ENCODE data around the gene HSD11B2. TPM values are rescaled to one million over a fixed set of nuclear protein-coding genes. Genes with fewer than 3 reads are reported as not detected.

The HSD11B2 gene
- total RNA-seq, 1 donor from 2014 or later = not detected

DNA sequence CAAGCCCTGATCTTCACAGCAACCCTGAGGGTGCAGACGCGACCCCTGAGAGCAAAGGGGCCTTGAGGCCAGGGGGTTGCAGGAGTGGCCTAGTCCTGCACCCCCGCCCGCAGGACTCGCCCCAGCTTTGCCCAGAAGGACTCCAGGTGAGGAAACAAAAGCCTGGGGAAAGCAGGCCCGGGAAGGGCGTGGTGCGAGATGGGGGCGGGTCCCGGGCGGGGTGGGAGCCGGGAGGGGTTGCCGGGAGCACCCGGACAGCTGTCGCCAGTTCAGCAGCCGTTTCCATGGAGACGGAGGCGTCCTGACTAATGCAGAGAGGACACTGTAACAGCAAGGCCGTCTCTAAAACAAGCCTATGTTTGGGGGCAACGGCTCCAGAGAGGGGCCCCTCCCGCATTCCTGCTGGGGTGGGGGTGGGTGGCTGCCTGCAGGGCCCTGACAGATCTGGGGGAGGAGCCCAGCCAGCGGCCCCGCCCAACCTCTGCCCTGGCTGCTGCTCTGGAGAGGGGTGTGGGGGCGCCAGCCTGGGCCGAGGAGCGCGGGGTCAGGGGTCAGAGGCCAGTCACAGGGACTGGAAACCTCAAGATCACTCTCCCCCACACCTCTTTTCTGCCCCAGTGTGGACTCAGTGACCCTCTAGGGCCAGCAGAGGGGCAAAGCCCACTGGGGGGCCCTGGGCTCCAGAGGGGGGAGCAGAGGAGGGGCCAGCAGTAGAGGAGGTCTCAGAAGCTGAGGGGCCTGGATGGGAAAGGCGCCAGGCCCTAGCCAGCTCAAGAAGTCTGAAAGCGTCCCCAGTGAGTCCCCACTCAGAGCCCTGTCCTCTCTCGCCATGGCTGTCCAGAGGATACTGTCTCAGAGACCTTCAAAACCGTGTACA is 34.5 kb upstream of the HSD11B2 start:
- DNase-seq = peak; percentile 70

DNA sequence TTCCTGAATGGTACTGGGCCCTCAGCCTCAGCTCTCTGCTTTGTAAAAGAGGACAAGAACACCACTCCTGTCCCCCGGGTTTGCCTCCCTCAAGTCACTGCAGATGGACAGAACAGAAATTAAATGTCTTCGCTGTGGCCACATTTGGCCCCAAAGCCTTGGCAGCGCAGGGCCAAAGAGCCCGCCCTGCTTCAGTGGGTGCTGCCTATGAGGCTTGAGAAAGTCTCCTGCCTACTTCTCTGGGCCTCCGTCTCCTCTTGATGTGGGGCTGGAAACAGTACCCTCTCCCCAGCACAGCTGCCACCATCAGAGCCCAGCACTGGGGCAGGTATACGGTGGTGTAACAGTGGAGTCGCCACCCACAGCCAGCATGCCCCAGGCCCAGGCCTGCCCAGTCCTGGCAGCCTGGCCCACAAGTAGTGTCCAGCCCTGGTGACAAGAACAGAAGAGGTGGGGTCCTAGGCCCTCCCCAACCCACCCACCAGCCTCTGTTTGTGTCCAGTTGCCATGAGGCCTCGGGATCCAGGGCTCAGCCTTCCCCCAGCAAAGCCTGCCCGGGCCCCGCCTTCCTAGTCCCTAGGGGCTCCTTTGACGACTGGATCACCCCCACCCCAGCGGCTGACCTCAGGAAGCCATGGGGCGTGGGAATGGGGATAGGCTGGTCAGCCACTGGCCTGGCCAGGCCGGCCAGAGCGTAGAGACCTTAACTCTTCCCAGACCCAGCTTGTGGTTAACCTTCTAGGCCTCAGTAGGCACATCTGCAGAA is 33.7 kb upstream of the HSD11B2 start:
- DNase-seq = no peak

DNA sequence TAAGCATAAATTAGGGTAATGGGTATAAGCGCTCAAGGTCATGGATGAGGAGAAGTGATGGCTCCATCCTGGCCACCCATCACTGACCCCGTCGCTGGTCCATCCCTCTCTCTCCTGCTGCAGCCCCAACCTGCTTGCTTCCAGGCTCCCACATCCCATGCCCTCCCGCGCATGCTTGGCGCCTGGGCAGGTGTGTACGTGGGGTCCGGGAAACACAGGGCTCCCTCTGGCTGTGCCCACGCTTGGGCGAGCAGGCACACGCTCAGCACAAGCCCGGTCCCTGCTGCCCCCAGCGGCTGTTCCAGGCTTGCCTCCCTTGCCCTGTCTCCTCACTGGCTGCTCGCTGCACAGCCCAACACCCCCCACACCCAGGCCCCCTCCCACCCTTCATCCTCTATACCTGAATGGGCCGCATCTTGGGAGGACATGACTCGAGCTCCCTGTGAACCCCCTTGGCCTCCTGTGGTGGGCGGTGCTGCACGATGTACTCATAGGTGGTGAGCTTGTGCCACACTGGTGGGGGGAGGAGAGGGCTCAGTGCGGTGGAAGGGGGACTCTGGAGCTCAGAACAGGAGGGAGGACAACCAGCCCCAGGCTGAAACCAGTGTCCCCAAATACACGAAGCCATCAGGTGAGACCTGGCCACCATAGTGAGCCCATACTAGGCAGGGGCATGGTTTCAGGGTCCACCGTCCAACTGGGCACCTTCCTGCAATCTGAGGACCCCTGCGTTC is 32.9 kb upstream of the HSD11B2 start:
- no peak for DNase-seq

DNA sequence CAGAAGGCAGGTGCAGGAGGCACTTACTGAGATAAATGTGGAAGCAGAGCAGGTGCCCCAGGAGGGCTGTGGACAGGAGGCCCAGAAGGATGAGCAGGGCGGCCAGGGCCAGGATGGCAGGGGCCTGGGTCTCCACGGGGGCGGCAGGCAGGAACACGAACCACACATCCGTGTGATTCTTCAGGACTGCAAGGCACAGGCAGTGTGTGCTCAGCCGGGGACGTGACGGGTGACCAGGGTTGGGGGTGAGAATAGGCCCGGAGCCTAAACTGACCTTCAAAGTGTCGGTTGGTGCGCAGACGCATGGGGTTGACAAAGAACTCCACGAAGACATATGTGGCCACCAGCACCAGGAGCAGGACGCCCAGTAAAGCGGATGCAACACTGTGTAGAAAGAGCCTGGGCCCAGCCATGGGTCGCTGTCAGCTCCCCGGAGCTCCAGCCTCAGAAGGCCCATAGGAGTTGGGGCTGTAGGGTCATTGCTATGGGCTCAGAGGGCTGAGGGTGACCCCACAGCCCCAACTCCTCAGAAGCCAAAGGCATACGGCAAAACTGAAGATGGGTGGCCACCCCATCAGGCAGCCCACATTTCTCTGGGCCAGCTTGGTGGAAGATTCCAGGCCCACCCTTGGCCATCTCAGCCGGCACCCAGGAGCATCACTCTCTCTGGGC is 32.2 kb upstream of the HSD11B2 start:
- DNase-seq = no peak

DNA sequence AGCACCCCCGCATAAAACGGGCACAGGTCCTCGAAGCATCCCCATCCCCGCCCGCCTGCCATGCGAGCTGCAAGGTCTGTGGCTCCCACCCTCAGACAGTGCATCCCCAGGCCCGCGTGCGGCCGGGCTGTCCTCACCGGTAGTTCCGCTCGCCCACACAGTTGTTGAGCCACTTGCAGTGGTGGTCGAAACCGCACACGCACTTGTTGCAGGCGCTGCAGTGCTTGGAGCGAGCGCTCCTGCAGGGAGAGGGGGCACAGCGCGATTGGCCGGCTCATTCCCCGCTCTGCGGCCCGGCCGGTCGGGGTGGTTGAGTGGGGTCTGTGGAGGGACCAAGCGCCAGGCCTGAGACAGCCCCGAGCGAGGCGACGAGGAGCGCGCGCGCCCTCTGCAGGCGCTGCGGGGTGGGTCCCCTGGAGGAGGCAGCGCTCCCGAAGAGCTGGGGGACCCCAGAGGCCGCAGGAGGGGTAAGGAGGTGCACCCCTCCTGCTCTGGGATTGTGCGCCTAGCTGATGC is 31.6 kb upstream of the HSD11B2 start:
- peak; percentile 69 for DNase-seq

DNA sequence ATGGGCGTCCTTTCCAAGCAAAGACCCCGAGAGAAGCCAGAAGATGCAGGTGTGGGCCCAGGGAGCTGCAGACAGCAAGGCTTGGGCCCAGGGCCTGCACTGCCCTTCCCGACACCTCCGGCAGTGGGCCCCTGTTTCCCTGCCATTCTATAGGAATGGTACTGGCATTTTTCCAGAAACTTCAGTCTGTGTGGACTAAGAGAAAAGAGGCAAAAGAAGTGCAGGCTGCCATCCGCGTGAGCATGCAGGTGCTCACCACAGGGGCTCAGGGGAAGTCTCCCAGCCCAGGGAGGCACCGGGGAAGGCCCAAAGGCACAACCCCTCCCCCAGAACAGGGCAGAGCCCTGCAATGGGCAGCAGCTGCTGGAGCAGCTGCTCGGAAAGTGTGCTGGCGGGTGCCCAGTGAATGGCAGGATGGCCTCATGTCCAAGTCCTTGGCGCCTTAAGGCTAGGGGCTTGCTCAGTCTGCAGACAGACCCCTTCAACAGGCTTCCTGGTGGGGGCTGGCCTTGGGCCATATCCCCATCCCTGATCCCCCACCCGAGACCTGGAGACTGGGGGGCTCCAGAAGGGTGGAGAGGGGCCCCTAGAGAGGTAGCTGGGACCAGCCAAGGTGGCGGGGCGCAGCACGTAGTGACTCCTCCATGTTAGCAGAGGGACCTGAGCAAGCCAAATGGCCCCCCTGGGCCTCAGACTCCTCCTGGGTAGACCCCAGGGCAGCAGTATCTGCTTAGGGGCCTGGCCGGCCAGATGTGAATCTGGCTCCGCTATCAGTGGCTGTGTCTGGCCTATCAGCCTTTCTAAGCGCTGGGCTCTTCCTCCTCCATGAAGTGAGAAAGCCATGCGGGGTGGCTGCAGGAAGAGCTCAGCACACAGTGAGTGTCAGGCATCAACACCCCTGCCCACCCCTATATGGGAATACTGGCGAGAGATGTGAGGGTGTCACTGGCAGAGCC is 30.9 kb upstream of the HSD11B2 start:
- no peak for DNase-seq

DNA sequence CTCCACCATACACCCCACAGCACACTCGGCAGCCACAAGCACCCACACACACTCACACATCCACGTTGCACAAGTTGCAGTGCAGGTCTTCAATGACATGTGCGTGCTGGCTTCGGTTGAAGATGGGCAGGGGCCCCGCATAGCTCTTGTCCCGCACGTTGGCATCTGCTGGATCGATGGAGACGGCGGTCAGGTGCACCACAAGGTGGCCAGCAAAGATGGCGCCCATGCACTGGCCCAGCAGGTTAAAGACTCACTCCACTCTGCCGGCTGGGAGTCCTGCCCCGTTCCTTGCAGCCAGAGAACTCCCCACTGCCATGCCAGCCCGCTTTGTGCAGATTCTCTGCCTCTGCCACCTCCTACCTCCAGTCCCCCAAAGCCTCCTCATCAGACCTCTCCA is 30.0 kb upstream of the HSD11B2 start:
- DNase-seq = no peak

DNA sequence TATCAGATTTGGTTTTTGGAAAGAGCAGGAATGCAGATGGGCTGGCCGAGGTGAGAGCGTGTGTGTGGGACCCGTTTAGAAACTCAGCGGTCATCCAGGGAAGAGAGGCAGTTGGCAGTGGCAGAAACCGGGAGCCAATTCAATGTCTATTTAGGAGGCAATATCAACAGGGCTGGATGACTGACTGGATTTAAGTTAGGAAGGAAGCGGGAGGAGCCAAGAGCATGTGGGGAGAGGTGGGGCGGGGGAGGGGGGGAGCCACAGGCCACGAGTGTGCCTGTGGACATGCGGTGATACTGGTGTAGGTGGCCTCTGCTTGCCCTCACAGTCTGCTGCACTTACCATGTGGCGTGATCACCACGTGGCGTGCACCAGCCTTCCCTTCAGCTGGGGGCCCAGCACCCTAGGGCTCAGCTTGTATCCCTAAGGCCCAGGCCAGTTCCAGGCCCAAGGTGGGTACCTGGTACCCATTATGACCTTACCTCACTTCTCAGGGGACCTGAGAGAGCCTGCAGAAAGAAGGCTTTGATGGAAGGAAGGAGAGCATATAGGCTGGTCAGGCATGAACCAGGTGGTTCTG is 26.9 kb upstream of the HSD11B2 start:
- peak; percentile 52 for DNase-seq

DNA sequence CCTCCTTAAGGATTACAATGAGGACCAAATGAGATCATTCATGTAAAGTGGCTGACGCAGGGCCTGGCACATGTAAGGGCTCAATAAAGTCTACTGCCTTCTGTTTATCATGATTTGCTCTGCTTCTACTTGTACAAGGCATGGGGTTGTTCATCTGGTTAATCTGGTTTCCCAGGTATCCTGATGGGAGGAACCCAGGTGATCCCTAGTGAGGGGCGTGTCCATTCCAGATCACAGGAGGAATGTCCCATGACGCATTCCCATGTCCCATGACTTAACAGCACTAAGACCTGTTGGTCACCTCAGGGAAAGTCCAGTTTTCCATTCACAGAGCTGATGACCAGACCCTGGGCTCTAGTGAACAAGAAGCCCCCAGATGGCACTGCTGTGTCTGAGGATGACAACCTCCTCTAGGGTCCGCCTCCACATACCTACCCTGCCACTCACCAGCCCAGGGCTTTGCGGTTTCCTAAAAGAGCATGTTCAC is 26.1 kb upstream of the HSD11B2 start:
- DNase-seq = no peak

DNA sequence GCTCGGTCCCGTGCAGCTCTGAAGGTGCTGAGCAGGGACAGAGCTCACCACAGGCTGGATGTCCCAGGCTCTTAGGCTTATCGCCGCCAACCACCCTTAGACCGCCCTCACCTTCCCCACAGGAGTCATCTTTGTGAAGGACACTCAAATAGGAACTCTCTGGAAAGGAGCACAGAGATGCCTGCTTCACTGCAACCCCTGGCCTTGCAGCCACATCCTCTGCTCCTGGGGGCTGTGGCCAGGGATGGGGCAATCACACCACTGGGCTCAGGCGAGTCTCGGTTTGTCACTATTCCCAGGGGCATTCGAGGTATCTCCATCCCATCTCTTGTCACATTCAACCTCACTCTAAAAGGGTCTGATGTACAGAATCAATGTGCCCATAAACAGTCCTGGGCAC is 25.6 kb upstream of the HSD11B2 start:
- DNase-seq = no peak

DNA sequence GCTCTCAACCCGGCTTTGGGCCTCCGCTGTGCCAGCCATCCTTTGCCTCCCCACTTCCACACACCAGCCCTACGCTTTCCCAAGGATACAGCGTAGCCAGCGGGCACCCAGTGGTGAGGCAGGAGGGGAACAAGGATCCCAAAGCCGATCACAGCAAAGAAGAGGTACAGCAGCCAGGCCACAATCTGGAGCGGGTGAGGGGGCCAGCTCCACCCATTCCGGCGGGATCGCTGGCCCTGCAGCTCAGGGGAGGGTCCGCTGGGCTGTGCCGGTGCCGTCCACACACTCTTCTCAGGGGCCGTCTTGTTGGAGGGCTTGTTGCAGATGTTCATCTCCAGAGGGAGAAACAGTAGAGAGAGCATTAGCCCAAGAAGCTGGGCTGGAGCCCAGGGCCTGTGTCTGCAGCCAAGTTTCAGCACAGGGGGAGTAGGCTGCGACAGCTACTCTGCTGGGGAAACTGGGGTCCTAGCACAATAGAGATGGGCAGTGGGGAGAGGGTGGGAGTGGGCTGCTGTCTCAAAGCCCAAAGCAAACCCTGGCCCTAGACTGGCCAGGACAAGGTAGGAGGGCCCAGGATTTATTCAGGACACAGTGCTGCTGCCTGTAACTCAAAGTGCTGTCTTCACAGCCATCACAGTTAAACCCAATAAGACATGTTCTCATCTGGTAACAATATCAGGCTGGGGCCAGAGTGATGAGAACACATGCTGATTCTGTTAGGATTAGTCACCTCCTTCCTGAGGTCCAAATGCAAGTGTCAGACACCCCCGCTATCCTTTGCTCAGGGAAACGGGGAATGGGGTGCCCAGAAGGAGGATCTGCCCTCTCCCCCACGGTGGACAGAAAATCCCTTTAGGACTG is 24.6 kb upstream of the HSD11B2 start:
- DNase-seq = peak; percentile 83

DNA sequence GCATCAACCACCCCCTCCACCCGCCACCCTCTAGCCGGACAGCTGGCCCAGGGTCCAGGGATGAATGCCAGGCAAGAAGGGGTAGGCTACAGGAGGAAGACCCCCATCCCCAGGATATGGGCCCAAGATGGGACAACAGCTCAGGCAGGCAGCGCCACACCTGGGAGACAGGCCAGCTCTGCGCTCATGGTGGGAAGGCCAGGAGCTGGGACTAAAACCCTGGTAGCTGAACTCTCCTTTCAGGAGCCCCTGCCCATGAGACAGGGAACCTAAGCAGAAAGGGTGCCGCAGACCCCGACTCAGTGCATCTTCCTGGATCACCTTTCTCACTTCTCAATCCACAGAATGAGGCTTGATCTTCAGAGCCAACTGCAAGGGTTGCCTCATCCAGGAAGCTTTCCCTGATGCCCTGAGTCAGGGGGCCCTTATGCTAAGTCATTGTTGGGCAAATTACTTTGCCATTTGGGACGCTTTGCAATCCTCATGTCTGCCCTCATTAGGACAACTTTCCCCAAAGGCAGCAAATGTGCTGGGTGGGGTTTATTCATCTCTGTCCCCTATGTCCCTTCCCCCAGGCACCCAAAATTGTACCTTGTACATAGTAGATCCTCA is 23.6 kb upstream of the HSD11B2 start:
- DNase-seq = peak; percentile 31

DNA sequence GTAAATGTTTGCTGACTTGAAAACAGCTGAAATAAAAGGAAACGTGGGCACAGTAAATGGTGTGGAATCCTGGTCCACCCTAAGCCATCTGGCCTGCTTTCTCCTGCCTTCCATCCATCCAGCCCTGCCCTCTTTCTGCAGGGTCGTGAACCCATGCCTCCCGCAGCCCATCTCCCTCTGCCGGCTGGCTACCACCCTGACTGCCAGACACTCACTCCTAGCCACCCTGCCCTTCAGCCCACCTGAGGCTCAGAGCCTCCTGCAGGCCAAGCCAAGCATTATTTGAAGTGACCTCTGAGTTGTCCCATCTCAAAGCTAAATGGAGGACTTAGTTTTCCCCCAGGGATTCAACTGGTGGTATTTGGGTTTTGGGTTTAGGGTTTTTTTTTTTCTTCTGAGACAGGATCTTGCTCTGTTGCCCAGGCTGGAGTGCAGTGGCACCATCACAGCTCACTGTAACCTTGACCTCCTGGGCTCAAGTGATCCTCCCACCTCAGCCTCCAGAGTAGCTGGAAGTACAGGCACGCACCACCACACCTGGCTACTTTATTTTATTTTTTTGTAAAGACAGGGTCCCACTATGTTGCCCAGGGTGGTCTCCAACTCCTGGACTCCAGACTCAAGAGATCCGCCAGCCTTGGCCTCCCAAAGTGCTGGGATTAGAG is 23.0 kb upstream of the HSD11B2 start:
- no peak for DNase-seq

DNA sequence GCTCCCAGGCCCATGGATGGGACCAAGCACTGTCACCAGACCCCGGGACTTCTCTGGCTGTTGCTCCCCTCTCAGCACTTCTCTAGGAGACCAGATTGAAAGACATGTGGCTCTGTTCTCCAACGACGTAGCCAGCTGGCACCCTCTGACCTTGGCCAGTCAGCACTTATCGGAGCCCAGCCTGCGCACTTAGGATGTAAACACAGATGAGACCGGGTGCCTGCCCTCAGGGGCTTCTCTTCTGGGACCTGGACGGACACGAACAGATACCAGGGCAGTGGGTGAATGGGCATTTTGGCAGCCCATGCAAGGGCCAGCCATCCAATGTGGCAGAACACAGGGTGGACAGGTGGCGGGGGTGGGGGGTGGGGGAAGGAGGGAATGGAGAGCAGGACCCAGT is 21.3 kb upstream of the HSD11B2 start:
- DNase-seq = no peak

DNA sequence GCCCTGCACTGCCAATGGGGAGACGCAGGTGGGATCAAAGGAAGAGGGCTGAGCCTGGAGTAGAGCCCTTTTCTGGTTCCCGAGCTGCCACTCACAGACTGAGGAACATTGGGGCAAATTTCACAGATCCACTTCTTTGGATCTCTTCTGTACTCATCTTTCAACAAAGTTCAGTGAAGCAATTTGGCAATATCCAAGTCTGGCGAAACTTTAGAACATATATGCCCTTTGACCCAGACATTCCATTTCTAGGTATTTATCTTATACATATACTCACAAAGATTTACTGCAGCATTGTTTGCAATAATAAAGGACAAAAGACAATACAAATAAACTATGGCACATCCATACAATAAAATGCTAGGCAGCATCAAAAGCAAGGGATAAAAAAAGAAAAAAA is 19.6 kb upstream of the HSD11B2 start:
- no peak for DNase-seq

DNA sequence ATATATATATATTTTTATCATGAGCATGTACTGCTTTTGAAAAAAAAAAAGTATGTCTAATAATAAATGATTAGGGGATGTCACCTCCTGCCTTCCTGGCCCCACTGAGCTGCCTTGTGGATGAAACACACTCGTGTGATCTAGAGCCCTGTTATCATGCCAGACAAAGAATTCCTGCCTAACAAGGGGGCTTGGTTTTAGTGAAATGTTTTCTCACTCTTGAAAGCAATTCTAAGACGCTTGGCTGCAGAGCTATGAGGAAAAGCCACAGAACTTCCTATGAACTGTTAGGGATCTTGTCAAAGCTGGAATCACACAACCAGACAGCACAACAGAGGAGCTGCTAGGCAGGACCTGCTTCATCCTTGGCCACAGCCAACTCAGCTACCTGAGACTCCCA is 18.6 kb upstream of the HSD11B2 start:
- DNase-seq = no peak

DNA sequence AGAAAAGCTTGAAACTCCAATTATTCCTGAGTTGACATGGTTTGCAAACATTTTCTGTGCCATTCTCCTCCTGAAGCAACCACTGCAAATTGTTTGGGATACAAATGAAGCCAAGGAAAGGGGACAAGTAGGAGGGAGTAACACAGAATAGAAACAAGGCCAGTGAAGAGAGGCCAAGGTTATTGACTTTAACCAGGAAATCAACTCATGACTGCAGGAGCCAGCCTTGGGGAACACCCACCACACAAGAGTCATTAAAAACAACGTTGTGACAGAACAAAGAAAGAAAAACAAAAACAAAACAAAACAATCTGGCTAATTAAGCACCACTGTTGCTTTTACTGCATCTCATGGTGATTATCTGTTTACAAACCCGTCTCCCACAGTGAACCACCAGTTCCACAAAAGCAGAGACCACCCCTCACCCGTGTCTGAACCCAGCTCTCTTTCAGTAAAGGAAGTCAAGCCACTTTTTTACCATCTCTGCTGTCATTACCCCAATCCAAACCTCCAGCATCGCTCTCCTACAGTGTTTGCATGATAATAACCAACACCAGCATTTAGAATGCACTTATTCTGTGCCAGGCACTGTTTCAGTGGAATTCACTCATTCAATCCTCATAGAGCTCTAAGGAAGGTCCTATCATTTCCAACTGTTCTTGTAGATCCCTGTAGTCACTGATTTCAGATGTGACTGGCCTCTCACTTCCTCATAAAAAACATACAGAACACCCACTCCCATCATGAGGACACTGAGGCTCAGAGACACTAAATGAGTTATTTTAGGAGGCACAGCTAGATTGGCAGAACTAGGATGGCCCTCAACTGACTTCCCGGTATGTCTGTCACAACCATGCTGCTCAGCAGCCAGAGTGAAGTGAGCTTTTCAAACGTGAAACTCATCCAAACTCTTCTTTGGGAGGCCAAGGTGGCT is 16.7 kb upstream of the HSD11B2 start:
- peak; percentile 34 for DNase-seq

All from dermis blood vessel endothelial cell (primary cell).